GM04504 (cell line): ENCODE results near the gene PLD2.
"Not testable (repeated sequence)": the region's sequence is repeated elsewhere in the genome, so short reads cannot be mapped to it uniquely, and the experiment has no call there.

Experiments used
- DNase-seq: peaks from one replicate; pipeline ENCODE4 v3.0.0-alpha.2; 2012; ENCODE audit warnings: low read depth

Gene PLD2

DNA sequence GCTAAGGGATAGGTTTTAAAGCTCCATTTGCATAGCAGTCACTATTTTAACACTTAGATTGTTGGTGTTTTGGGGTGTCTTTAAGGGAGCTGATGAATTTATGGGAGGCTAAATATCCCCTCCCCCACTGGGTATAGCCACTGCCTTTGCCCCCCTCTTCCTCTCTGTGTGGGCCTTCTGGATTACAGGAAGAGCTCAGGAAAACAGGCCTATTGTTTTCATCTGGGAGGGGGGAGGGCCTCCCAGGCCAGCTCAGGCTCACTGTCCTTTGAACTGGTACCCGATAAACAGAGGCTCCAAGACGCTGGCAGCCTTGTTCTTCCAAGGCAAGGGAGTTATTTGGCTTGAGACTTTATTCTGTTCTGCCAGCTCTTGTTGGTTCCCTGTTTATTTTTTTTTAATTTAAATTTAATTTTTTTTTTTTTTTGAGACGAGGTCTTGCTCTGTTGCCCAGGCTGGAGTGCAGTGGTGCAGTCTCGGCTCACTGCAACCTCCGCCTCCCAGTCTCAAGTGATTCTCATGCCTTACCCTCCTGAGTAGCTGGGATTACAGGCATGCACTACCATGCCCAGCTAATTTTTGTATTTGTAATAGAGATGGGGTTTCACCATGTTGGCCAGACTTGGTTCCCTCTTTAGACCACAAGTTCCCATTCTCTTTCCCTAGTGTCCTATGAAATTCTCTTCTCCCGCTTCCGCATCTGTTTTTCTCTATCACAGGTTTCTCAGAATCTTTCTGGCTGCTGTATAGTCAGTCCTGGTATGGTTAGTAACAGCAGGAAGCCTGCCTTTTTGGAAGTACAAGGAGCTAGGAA lies 51.3 kb downstream of the PLD2 start:
- DNase-seq, result no peak

DNA sequence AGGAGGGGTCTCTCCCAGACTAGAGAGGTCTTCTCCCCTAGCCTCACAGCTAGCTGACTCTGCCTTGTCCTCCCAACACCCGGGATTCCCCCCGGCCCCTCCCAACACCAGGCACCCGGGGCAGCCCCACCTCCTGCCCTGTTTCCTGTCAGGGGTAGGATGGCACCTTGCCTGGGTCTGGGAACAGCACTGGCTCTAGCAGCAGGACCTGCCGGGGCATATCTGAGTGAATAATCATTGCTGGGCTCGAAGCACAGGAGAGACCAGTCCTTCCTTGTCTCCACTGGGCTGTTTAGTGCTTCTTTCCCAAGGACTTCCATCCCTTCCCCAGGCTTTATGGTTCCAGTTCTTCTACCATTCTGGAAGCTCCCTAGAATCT lies 51.9 kb downstream of the PLD2 start:
- DNase-seq, result no peak

DNA sequence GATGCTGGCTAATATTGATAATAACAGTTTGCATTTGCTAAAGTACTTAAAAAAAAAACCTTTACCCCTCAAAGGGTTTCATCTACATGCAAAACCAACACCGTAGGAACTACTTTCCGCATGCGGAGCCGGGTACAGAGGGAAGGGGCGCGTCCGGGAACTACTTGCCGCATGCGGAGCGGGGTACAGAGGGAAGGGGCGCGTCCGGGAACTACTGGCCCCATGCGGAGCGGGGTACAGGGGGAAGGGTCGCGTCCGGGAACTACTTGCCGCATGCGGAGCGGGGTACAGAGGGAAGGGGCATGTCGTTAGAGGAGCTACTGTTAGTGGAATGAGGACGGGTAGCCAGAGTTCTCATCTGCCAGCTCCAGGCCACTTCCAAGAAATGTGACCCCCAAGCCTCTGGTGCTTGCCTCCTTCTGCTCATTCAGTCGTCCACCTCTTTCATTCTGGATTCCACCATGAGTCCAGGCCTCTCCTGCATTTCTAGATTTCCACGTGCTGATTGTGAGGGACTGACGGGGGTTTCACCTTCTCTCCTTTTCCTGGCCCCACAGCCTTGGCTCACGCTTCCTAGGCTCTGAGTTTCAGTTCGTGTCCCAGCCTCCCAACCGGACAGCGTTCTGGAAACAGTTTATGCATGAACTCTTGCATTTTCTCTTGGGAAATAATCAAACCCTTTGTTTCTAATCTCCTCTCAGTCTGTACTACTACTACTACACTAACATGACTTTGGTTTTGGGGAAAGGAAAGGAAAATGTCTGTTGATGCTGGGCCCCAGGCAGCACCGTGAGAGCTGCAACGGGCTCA lies 53.1 kb downstream of the PLD2 start:
- no peak for DNase-seq

DNA sequence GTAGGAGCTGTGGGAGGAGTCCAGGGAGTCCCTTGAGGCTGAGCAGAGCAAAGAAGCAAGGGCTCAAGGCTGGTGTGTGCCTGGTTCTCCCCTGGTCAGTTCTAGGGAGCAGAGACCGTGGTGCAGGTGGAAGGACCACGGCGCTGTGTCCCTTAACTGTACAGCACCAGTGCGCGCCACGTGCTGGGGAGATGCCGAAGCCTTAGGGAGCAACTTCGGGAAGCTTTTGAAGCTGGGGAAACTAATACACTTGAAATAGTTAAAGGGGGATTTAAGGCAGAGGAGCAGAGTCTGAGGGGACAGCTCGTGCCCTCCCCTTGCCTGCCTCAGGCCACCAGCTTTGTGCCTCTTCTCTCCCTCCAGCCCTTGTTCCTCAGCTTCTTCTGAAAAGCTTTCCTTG lies 53.7 kb downstream of the PLD2 start:
- DNase-seq, result no peak

DNA sequence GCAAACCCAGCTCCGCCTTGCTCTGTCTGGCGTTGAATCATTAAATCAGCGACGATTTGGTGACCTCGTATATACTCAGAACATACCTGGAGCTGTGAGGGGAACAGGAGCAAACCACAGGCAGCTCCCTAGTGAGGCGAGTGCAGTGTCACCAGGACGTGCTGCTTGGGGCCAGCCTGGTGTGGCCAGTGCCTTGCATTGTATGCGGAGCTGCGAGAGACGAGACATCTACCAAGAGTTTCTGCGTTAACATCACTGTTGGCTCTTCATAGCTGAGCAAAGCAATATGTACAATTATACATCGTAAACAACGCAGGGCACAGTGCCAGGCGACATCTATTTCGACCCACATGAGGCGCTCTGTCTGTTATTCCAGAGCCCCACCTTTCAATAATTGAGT lies 54.1 kb downstream of the PLD2 start:
- no peak for DNase-seq

DNA sequence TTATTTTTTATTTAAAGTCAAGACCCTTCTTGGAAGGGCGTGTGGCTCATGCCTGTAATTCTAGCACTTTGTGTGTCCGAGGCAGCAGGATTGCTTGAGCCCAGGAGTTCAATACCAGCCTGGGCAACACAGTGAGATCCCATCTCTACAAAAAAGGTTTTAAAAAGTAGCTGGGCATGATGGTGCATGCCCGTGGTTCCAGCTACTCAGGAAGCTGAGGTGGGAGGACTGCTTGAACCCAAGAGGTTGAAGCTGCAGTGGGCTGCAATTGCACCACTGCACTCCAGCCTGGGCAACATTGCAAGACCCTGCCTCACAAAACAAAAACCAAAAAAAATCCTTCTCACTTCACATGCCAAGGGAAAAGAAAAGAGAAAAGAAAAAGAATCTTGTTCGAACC lies 55.8 kb downstream of the PLD2 start:
- DNase-seq, result no peak

DNA sequence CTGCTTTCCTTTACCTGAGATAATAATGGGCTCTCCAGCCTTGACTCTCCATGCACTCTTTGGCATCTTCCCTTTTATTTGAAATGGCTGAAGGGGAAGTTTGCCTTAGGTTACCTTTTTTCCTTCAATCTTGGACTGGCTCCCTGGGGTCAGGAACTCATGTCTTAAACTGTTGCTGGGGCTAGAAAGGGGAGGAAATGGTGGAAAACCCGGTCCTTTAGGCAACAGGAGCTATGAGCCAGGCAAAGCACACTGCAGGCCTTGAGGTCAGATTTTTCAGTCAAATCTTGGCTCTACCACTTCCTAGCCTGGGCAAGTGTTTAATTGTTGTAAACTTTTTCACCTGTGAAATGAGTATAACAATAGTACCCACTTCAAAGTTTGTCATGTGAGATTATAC lies 56.4 kb downstream of the PLD2 start:
- DNase-seq, result no peak

DNA sequence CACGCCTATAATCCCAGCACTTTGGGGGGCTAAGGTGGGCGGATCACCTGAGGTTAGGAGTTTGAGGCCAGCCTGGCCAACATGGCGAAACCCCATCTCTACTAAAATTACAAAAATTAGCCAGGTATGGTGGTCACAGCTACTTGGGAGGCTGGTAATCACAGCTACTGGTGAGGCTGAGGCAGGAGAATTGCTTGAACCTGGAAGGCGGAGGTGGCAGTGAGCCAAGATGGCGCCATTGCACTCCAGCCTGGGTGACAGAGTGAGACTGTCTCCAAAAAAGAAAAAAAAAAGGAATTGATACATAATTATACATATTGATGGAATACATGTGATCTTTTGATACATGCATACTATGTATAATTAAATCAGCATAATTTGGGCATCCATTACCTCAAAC lies 60.6 kb downstream of the PLD2 start:
- not testable (repeated sequence) for DNase-seq

DNA sequence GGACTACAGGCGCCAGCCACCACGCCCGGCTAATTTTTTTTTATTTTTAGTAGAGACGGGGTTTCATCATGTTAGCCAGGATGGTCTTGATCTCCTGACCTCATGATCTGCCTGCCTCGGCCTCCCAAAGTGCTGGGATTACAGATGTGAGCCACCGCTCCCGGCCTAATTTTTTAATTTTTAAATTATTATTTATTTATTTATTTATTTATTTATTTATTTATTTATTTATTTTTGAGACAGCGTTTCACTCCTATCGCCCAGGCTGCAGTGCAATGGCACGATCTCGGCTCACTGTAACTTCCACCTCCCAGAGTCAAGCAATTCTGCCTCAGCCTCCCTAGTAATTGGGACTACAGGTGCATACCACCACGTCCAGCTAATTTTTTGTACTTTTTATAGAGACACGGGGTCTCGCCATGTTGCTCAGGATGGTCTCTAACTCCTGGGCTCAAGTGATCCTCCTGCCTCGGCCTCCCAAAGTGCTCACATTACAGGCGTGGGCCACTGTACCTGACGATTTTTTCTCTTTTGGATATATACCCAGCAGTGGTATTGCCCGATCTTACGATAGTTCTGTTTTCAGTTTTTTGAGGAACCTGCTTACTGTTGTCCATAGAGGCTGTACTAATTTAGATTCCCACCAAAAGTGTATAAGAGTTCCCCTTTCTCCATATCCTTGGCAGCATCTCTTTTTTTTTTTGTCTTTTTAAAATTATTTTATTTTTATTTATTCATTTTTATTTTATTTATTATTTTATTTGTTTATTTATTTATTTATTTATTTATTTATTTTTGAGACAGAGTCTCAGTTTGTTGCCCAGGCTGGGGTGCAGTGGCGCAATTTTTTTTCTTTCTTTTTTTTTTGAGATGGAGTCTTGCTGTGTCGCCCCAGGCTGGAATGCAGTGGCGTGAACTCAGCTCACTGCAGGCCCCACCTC lies 62.4 kb downstream of the PLD2 start:
- DNase-seq, result not testable (repeated sequence)

DNA sequence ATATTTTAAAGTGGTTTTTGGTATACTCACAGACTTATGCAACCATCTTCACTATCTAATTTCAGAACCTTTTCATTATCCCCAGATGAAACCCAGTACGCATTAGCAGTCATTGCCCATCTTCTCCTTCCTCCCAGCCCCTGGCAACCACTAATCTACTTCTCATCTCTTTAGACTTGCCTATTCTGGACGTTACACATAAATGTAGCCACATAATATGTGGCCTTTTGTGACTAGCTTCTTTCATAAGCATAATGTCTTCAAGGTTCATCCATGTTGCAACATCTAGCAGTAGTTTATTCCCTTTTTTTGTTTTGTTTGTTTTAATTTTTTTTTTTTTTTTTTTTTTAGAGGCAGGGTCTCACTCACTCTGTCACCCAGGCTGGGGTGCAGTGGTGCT lies 63.9 kb downstream of the PLD2 start:
- no peak for DNase-seq

DNA sequence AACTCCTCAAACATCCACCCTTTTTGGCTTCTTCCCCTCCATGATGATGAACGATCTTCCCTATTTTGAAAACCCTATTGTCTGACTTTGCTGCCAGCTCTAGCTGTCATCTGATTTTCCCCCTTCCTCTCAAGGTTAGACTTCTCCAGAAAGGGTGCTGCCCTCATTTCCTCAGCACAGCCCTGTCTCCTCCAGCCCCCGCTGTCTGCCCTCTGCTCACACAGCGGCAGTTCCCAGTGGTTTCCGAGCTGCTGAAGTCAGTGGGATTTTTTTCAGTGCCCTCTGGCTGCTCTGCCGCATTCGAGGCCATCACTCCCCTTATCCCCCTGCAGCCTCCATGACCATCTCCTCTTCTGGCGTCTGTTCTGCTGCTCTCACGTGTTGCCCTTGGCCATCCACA lies 65.8 kb downstream of the PLD2 start:
- DNase-seq, result no peak
